ENCODE results near the gene TMEM54. TPM values are rescaled to one million over a fixed set of nuclear protein-coding genes. Genes with fewer than 3 reads are reported as not detected.

TMEM54 gene
- total and polyA plus RNA-seq, 11 donors: 5.6 to 15.9 (median 9.3) TPM

- intact Hi-C loops (cut with DNase I): loop anchor here (5.0 to 10.0 kb wide), 8 partner anchors 43 to 465 kb away; partner anchors contain the start of genes S100PBP (in 5 of the 10), YARS1 (in 5 of the 10), AZIN2 (in 1 of the 10) and SYNC (in 1 of the 10)
- H3K4me3 ChIP-seq: peak overlapping the region in 11 of 12 donors; percentile 24 to 70 (median 47)
- H3K36me3 ChIP-seq: no peaks in the 10 kb centered on the region
- H3K4me1 ChIP-seq: peaks cover 0 to 44% (median 19%) of the 10 kb centered on the region in 12 donors
- peaks cover 0 to 25% (median 0%) of the 10 kb centered on the region in 9 donors for H3K27me3 ChIP-seq
- WGBS, 4 donors: 39 to 48% (median 45%) methylated on average over 14 to 16 of the region's 16 CpGs
- peak overlapping the region in 8 of 12 donors; percentile 19 to 70 (median 54) for H3K27ac ChIP-seq
- TF ChIP-seq POLR2A (IDR thresholded peaks at IDR 0.05): no peak
- ATAC-seq (peak in 3 of 4 donors; percentile 8 to 21 (median 16)), DNase-seq (peak in 1 of 5 donors; percentile 37)
- H3K9me3 ChIP-seq: no peaks in the 10 kb centered on the region
Measured at GRCh38 chr1:32869923-32870614, 31.1 kb downstream of the TMEM54 start.

GRCh38 chr1:32868806-32869455 is 32.3 kb downstream of the TMEM54 start:
- Histone ChIP-seq H3K4me3 (no peak overlapping the region), H3K4me1 (peaks cover 0 to 55% (median 21%) of the 10 kb centered on the region in 12 donors), H3K27ac (no peak overlapping the region), H3K9me3 (no peaks in the 10 kb centered on the region), H3K27me3 (peaks cover 0 to 25% (median 0%) of the 10 kb centered on the region in 9 donors), H3K36me3 (peaks cover 0 to 6% (median 0%) of the 10 kb centered on the region in 9 donors)
- ATAC-seq (no peak), DNase-seq (no peak)
- 91 to 99% (median 94%) methylated on average over 9 of the region's 9 CpGs for WGBS, 4 donors
- TF ChIP-seq CTCF (IDR thresholded peaks at IDR 0.05) (no peak), POLR2A (IDR thresholded peaks at IDR 0.05) (no peak)
- intact Hi-C loops (cut with DNase I): loop anchor here in 2 of 10 donors (5.0 to 10.0 kb wide), 3 partner anchors 47 to 164 kb away; partner anchors contain the start of gene SYNC (in 1 of the 2)

- Histone ChIP-seq H3K4me1 (peaks cover 0 to 61% (median 22%) of the 10 kb centered on the region in 12 donors), H3K4me3 (no peak overlapping the region), H3K36me3 (peaks cover 0 to 13% (median 5%) of the 10 kb centered on the region in 9 donors), H3K27ac (no peak overlapping the region), H3K27me3 (peaks cover 0 to 25% (median 0%) of the 10 kb centered on the region in 9 donors), H3K9me3 (no peaks in the 10 kb centered on the region)
- TF ChIP-seq POLR2A (IDR thresholded peaks at IDR 0.05): no peak
- TF ChIP-seq CTCF (IDR thresholded peaks at IDR 0.05): no peak
- 91 to 92% (median 92%) methylated on average over 12 to 13 of the region's 13 CpGs for WGBS, 4 donors
- DNase-seq: no peak
- intact Hi-C loops (cut with DNase I): loop anchor here in 2 of 10 donors (5.0 to 10.0 kb wide), 3 partner anchors 46 to 163 kb away; partner anchors contain the start of gene SYNC (in 1 of the 2)
- no peak for ATAC-seq
Measured at GRCh38 chr1:32868085-32868484, 33.1 kb downstream of the TMEM54 start.

- H3K9me3 ChIP-seq: no peaks in the 10 kb centered on the region
- H3K27ac ChIP-seq: no peak overlapping the region
- H3K4me3 ChIP-seq: no peak overlapping the region
- DNase-seq (no peak), ATAC-seq (no peak)
- H3K36me3 ChIP-seq: peaks cover 0 to 17% (median 9%) of the 10 kb centered on the region in 9 donors
- peaks cover 0 to 58% (median 21%) of the 10 kb centered on the region in 12 donors for H3K4me1 ChIP-seq
- intact Hi-C loops (cut with DNase I): loop anchor here in 2 of 10 donors (5.0 to 10.0 kb wide), 3 partner anchors 45 to 163 kb away; partner anchors contain the start of gene SYNC (in 1 of the 2)
- 93 to 97% (median 93%) methylated on average over 7 of the region's 7 CpGs for WGBS, 4 donors
- TF ChIP-seq CTCF (IDR thresholded peaks at IDR 0.05): no peak
- no peak for TF ChIP-seq POLR2A (IDR thresholded peaks at IDR 0.05)
- peaks cover 0 to 24% (median 0%) of the 10 kb centered on the region in 9 donors for H3K27me3 ChIP-seq
Measured at GRCh38 chr1:32867671-32868070, 33.5 kb downstream of the TMEM54 start.
